Endothelial cell (in vitro differentiated cells): ENCODE data around the gene ILKAP. TPM values are rescaled to one million over a fixed set of nuclear protein-coding genes. Genes with fewer than 3 reads are reported as not detected.
A peak's percentile ranks its signal among the peaks of the same experiment; 100 is the strongest.

Source experiments
- DNase-seq: peaks from one replicate; pipeline ENCODE4 v3.0.0; 2021; ENCODE audit warnings: low spot score
- H3K27ac Mint-ChIP-seq: one replicate; pipeline ENCODE4 v1.8.0; 2021; ENCODE audit warnings: mixed read lengths, inconsistent platforms; ENCODE audit not compliant: unreplicated experiment
- H3K27me3 Mint-ChIP-seq: one replicate; pipeline ENCODE4 v1.8.0; 2021; ENCODE audit warnings: mild to moderate bottlenecking, moderate library complexity, mixed read lengths, inconsistent platforms; ENCODE audit not compliant: unreplicated experiment
- H3K36me3 Mint-ChIP-seq: one replicate; pipeline ENCODE4 v1.8.0; 2021; ENCODE audit warnings: mild to moderate bottlenecking, low read depth, mixed read lengths, inconsistent platforms; ENCODE audit not compliant: unreplicated experiment
- H3K4me1 Mint-ChIP-seq: one replicate; pipeline ENCODE4 v1.8.0; 2021; ENCODE audit warnings: mild to moderate bottlenecking, mixed read lengths, inconsistent platforms; ENCODE audit not compliant: unreplicated experiment
- H3K4me3 Mint-ChIP-seq: one replicate; pipeline ENCODE4 v1.8.0; 2021; ENCODE audit warnings: mild to moderate bottlenecking, mixed read lengths, inconsistent platforms; ENCODE audit not compliant: unreplicated experiment
- H3K9me3 Mint-ChIP-seq: one replicate; pipeline ENCODE4 v1.8.0; 2021; ENCODE audit warnings: mixed read lengths, inconsistent platforms; ENCODE audit not compliant: unreplicated experiment
- total RNA-seq: library from RNA; stranded (reverse); fragmentation: NEBNext Ultra II Directional; extraction: Animal tissue kit (Norgen Biotek cat#: 25700); gene quantifications from one replicate; pipeline ENCODE4 v1.2.1, GENCODE V29; 2021; ENCODE audit not compliant: unreplicated experiment
- TF ChIP-seq, protein P1 (sequence below): fragments of 200-600 bp; sonication (generic); IDR thresholded peaks from one replicate; pipeline ENCODE4 v1.5.0; 2021; ENCODE audit warnings: antibody characterized with exemption; ENCODE audit not compliant: unreplicated experiment

Gene ILKAP
- total RNA-seq, 1 donor from 2014 or later, result 43.0 TPM

GRCh38 chr2:238235856-238236255 is 32.4 kb upstream of the ILKAP start:
- H3K36me3 Mint-ChIP-seq, result peaks cover 11% of the 10 kb centered on the region
- H3K27me3 Mint-ChIP-seq, result peaks cover 20% of the 10 kb centered on the region
- H3K4me1 Mint-ChIP-seq, result peaks cover 6% of the 10 kb centered on the region
- TF ChIP-seq, protein P1, sequence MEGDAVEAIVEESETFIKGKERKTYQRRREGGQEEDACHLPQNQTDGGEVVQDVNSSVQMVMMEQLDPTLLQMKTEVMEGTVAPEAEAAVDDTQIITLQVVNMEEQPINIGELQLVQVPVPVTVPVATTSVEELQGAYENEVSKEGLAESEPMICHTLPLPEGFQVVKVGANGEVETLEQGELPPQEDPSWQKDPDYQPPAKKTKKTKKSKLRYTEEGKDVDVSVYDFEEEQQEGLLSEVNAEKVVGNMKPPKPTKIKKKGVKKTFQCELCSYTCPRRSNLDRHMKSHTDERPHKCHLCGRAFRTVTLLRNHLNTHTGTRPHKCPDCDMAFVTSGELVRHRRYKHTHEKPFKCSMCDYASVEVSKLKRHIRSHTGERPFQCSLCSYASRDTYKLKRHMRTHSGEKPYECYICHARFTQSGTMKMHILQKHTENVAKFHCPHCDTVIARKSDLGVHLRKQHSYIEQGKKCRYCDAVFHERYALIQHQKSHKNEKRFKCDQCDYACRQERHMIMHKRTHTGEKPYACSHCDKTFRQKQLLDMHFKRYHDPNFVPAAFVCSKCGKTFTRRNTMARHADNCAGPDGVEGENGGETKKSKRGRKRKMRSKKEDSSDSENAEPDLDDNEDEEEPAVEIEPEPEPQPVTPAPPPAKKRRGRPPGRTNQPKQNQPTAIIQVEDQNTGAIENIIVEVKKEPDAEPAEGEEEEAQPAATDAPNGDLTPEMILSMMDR, result no peak
- DNase-seq, result no peak
- no peak overlapping the region for H3K4me3 Mint-ChIP-seq
- no peak overlapping the region for H3K27ac Mint-ChIP-seq
- H3K9me3 Mint-ChIP-seq, result no peaks in the 10 kb centered on the region

- peaks cover 10% of the 10 kb centered on the region for H3K4me1 Mint-ChIP-seq
- no peaks in the 10 kb centered on the region for H3K9me3 Mint-ChIP-seq
- TF ChIP-seq, protein P1, result no peak
- peaks cover 25% of the 10 kb centered on the region for H3K27me3 Mint-ChIP-seq
- H3K4me3 Mint-ChIP-seq, result peak overlapping the region; percentile 29
- peaks cover 11% of the 10 kb centered on the region for H3K36me3 Mint-ChIP-seq
- DNase-seq, result no peak
- no peak overlapping the region for H3K27ac Mint-ChIP-seq
Observed at GRCh38 chr2:238235331-238235732, 31.8 kb upstream of the ILKAP start.

DNA sequence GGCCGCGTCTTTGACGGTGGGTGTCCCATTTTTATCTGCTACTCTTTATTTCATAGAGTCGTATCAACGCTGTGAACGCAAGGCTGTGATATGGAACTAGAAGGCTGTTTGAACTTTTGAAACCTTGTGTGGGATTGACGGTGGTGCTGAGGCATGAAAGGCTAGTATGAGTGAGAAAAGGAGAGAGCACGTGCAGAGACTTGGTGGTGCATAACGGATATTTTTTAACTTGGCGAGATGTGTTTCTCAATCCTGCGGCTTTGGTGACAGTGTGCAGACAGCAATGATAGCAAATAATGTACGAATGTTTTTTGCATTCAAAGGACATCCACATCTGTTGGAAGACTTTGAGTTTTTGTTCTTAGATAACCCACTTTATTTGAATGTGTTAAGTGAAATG is 30.1 kb upstream of the ILKAP start:
- TF ChIP-seq, protein P1, result no peak
- Mint-ChIP-seq H3K9me3 (no peaks in the 10 kb centered on the region), H3K27ac (no peak overlapping the region), H3K4me3 (no peak overlapping the region), H3K4me1 (peaks cover 14% of the 10 kb centered on the region), H3K36me3 (peaks cover 11% of the 10 kb centered on the region), H3K27me3 (peaks cover 27% of the 10 kb centered on the region)
- DNase-seq, result no peak

DNA sequence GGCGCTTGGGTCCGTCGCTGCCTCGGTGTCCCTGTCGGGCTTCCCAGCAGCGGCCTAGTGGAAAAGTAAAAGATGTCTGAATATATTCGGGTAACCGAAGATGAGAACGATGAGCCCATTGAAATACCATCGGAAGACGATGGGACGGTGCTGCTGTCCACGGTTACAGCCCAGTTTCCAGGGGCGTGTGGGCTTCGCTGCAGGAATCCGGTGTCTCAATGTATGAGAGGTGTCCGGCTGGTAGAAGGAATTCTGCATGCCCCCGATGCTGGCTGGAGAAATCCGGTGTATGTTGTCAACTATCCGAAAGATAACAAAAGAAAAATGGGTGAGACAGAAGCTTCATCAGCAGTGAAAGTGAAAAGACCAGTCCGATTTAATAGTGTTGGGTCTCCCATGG is 28.3 kb upstream of the ILKAP start:
- no peak overlapping the region for H3K27ac Mint-ChIP-seq
- H3K4me1 Mint-ChIP-seq, result peaks cover 20% of the 10 kb centered on the region
- peaks cover 17% of the 10 kb centered on the region for H3K27me3 Mint-ChIP-seq
- no peaks in the 10 kb centered on the region for H3K9me3 Mint-ChIP-seq
- H3K36me3 Mint-ChIP-seq, result peaks cover 11% of the 10 kb centered on the region
- no peak for DNase-seq
- peak overlapping the region; percentile 84 for H3K4me3 Mint-ChIP-seq
- TF ChIP-seq, protein P1, result no peak

DNA sequence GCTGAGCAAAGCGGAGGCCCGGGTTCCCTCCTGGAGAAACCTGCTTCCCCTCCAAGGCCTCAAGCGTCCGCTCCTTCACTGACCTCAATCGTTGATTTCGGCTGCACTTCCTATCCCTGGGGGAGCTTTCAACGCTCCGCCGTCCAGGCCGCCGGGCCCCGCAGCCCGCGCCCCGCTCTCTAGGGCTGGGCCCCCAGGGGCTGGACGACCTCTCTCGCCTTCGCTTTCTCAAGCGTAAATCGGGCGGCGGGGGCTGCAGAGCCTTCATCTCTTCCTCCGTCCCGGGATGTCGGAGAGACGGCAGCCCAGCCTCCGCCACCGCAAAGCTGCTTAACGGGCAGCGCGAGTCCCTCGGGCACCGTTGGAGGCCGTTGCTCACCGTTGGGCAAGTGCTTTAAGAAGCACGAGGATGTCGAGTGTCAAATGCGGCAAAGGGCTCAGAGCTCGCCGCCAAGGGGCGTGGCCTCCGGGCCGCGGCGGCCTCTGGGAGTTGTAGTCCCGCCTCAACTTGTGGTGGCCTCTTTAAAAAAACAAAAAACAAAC is 27.8 kb upstream of the ILKAP start:
- Mint-ChIP-seq H3K27me3 (peaks cover 18% of the 10 kb centered on the region), H3K9me3 (no peaks in the 10 kb centered on the region), H3K36me3 (peaks cover 11% of the 10 kb centered on the region), H3K27ac (no peak overlapping the region), H3K4me3 (peak overlapping the region; percentile 84), H3K4me1 (peaks cover 22% of the 10 kb centered on the region)
- TF ChIP-seq, protein P1, result no peak
- peak; percentile 78 for DNase-seq
